T-helper 2 cell treated with Interferon-gamma antibody and Interleukin-4, amounts not matched to agents 100 ng/mL and 5 ng/mL, for 36 hours (primary cell): ENCODE data around the gene ZSCAN29. TPM values are rescaled to one million over a fixed set of nuclear protein-coding genes. Genes with fewer than 3 reads are reported as not detected.

Experiments used
- intact Hi-C: fragments of 100-400 bp; cut with micrococcal nuclease; formaldehyde crosslinking; loops from one replicate; pipeline ENCODE4 v1.15.1; 2023
- total RNA-seq: library from RNA; stranded (reverse); gene quantifications from 2 replicates; pipeline ENCODE4 v1.2.3, GENCODE V29; 2022

The ZSCAN29 gene
- total RNA-seq, 1 donor from 2014 or later, result 28.0 TPM

- intact Hi-C loops, result no loop called here
Observed at GRCh38 chr15:43352693-43353382, 18.0 kb downstream of the ZSCAN29 start.

DNA sequence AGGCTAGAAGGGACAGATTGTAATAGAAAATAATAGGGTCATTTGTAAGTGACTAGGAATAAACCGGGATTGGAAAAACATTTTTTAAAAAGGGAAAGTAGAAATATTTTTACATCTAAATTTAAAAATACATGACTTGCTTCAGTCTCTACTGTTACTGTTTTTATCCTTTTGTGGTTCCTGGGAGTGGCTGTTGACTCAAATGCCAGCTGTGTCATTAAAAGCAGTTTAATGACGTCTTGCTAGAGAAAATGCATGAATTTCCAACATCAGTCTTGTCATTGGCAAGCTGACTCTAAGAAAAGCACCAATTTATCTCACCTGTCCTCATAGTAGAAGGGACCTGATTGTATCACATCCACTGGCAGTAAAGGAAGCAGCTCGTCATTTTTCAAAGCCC lies 23.7 kb downstream of the ZSCAN29 start:
- intact Hi-C loops, result no loop called here

GRCh38 chr15:43346305-43346704 lies 24.5 kb downstream of the ZSCAN29 start:
- intact Hi-C loops, result no loop called here

- intact Hi-C loops, result loop anchor here (1.0 to 2.0 kb wide), 2 partner anchors 40 to 180 kb away; partner anchors contain the start of genes TUBGCP4 and ZSCAN29
Observed at GRCh38 chr15:43330780-43331087, 40.1 kb downstream of the ZSCAN29 start.

DNA sequence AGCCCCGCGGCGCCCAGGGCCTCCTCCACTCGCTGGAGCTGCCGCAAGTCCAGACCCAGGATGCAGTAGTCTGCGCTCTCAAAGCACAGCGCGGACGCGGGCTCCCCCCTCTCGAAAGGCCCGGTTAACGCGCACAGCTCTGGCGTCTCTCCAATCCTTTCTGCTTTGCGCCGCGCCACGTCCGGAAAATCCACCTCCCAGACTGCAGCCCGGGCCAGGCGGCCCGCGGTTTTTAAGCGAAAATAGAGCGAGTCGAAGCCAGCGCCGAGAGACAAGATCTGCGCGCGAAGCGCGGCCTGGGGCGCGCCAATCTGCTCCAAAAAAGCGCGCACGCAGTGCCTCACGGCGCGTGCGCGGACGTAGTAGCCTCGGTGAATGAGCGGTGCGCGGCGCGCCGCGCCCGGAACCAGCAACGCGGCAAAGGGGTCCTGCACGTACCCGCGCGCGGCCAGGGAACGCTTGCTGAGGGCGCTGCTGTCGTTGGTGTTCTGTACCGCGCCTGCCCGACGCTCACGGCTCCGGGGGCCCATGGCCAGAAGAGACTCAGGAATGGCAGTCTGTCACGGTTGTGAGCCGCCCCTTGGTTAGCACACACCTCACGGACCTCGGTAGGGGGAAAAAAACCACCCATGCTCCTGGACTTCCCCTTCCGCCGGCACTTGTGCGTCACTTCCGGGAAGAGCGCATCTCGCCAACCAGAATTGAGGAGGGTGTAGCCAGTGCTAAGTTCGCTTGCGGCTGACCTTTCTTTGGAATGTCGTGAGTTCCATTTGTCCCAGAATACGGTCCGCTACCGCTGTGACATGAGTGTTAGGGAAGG lies 40.7 kb downstream of the ZSCAN29 start, which contains the start of gene LCMT2:
LCMT2 (minus strand) TSS at position 614 of the 820 bp plus-strand sequence; CDS start at position 530, 84 bp downstream.
- intact Hi-C loops, result loop anchor here (1.0 to 2.0 kb wide), 2 partner anchors 41 to 180 kb away; partner anchors contain the start of genes TUBGCP4 and ZSCAN29

- intact Hi-C loops, result no loop called here
Observed at GRCh38 chr15:43329217-43329959, 41.5 kb downstream of the ZSCAN29 start.

GRCh38 chr15:43325039-43325684 lies 45.7 kb downstream of the ZSCAN29 start:
- intact Hi-C loops, result no loop called here

- intact Hi-C loops, result no loop called here
Observed at GRCh38 chr15:43318990-43319771, 51.7 kb downstream of the ZSCAN29 start.

DNA sequence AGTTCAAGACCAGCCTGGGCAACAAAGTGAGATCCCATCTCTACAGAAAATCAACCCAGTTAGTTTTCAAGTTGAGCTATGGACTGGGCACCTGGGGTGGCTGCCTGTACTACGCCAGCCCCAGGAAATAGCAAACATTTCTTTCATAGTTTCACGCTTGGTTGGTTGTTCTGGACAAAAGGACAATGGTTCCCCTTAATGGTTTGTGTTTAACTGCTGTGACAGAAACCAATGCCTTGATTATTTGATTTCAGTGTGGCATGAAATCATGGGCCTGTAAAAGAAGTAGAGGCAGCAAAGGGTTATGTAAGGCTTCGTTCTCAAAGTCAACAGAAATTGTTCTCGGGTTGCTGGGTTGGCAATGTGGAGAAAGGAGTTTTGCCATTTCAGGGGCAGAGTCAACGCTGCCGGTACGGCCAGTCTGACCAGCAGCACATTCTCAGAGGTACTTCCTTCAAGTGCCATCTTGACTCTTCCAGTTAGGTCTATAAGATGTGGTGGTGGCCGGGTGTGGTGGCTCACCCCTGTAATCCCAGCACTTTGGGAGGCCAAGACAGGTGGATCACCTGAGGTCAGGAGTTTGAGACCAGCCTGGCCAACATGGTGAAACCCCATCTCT lies 53.2 kb downstream of the ZSCAN29 start:
- intact Hi-C loops, result no loop called here

- intact Hi-C loops, result no loop called here
Observed at GRCh38 chr15:43316971-43317346, 53.9 kb downstream of the ZSCAN29 start.

DNA sequence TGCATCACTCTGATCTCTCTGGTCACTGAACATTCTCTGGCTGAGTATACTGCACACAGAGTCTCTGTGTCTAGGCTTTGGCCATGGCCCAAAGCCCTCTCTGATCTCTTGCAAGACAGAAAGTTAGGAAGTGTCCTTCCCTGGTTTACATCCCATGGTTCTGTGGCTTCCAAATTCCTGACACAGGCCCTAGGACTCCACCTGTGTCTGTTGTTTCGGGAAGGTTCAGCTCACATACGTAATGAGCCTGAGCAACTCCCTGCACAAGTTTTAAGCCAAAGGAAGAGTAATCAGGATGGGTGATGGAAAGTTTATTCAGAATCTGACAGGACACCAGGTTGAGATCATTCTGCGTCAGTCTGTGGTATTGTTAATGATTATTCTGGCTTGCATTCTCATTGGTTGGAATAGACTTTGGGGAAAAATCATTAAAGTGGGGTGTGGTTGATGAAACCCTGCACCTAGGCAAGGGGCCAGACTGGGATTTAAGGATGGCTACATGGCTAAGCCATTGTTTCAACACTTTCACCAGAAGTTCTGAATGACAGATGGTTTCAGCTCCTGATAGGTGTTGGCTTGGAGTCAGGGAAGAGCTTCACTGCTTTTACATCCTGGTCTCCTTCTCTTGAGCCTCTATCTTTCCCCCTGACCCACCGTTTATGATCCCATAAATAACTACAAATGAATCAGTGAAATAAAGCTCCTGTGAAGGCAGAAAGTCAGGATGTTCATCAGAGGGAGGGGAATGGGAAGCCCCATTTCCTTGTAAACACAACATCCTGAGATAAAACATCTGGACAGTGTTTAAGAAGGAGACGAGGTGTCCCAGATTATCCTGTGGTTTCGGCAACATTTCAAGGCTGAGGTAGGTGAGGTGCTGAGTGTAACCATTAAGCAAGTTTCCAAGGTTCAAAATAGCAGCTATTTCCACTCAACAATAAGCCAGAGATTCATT lies 54.5 kb downstream of the ZSCAN29 start:
- intact Hi-C loops, result no loop called here

- intact Hi-C loops, result no loop called here
Observed at GRCh38 chr15:43314171-43314570, 56.7 kb downstream of the ZSCAN29 start.

- intact Hi-C loops, result no loop called here
Observed at GRCh38 chr15:43312378-43312777, 58.5 kb downstream of the ZSCAN29 start.

Other genes with a start within 250 kb of the ZSCAN29 start
- 15.8 and 17.4 TPM in 2 replicates for gene TMEM62, start 237.5 kb downstream of the ZSCAN29 start, total RNA-seq
- gene CCNDBP1, start 185.6 kb downstream of the ZSCAN29 start, total RNA-seq, result 66.2 and 67.8 TPM in 2 replicates
- gene EPB42, start 150.0 kb downstream of the ZSCAN29 start, total RNA-seq, result not detected in 2 replicates
- gene TGM5, start 104.1 kb downstream of the ZSCAN29 start, total RNA-seq, result 0.09 and 0.11 TPM in 2 replicates
- gene TGM7, start 68.8 kb downstream of the ZSCAN29 start, total RNA-seq, result not detected in 2 replicates
- 15.5 and 16.0 TPM in 2 replicates for gene LCMT2, start 40.5 kb downstream of the ZSCAN29 start, total RNA-seq
- gene TUBGCP4, start 58 bp upstream of the ZSCAN29 start, total RNA-seq, result 34.4 and 37.0 TPM in 2 replicates
- 39.6 and 42.7 TPM in 2 replicates for gene TP53BP1, start 122.1 kb upstream of the ZSCAN29 start, total RNA-seq
- gene MAP1A, start 146.6 kb upstream of the ZSCAN29 start, total RNA-seq, result 12.6 and 12.7 TPM in 2 replicates
- 46.4 and 55.7 TPM in 2 replicates for gene PPIP5K1, start 219.2 kb upstream of the ZSCAN29 start, total RNA-seq
- gene CKMT1B, start 223.0 kb upstream of the ZSCAN29 start, total RNA-seq, result 0.45 TPM in 1 of 2 replicates, not detected in the other
- 0.36 and 0.48 TPM in 2 replicates for gene STRC, start 247.8 kb upstream of the ZSCAN29 start, total RNA-seq